Glomerular visceral epithelial cell (primary cell): ENCODE data around the gene NAXD.
"Not testable (repeated sequence)": the region's sequence is repeated elsewhere in the genome, so short reads cannot be mapped to it uniquely, and the experiment has no call there.

ENCODE experiments used
- DNase-seq: peaks from one replicate; pipeline ENCODE4 v3.0.0-alpha.2; 2016; ENCODE audit errors: extremely low spot score

Gene NAXD

DNA sequence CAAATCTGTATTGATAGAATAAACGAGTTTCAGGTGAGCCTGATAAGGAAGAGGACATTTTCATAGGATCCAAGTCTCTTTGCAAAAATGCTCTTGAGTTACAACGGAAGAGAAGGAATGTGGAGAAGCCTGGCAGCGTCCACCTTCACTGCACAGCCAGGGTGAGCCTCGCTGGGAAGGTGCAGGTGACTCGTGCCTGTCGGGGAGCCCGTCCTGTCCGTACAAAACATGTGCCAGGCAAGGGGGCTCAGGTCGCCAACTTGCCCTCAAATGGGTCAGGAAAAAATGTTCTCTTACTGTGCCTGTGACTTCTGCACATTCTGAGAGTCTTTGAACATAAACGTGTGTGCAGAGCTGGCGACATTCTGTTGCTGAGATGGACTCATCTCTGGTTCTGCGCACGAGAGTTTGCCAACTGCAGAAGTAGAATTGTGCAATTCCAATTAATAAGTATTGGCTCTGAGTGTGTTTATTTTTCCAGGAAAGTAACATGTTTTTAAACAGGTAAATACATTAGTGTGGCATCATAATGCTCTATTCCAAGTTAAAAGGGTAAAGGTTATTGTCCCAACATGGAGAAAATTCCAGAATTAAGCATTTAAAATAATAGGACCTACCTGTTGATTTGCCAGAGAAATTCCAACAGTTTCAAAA is 28.6 kb downstream of the NAXD start:
- no peak for DNase-seq

- peak; percentile 67 for DNase-seq
These were observed 29.7 kb downstream of the NAXD start for GRCh38 chr13:110644892-110645521.

GRCh38 chr13:110645750-110646149 is 30.4 kb downstream of the NAXD start:
- DNase-seq, result no peak

GRCh38 chr13:110646442-110647364 is 31.4 kb downstream of the NAXD start:
- DNase-seq, result no peak

- no peak for DNase-seq
These were observed 32.0 kb downstream of the NAXD start for GRCh38 chr13:110647365-110647737.

- no peak for DNase-seq
These were observed 32.9 kb downstream of the NAXD start for GRCh38 chr13:110648146-110648819.

- DNase-seq, result no peak
These were observed 33.6 kb downstream of the NAXD start for GRCh38 chr13:110648848-110649421.

- no peak for DNase-seq
These were observed 34.2 kb downstream of the NAXD start for GRCh38 chr13:110649551-110649950.

- DNase-seq, result no peak
These were observed 35.1 kb downstream of the NAXD start for GRCh38 chr13:110650436-110650835.

DNA sequence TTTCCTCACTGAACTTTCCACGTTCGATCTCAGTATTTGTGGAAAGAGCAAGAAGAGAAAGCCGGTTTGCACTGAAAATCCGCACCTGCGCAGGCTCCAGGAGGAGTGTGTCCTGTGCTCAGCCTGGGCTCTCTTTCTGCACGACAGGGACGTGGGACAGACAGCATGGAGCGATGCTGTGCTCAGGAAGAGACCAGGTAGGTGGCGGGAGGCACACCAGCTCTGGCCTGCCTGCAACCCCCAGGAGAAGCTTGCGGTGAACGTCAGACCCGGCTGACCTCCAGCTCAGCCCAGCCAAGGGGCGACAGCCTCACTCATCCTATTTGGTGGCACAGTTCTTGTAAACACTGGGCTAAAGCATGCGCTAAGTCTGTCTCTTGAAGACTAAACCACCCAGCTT is 35.9 kb downstream of the NAXD start:
- no peak for DNase-seq

- no peak for DNase-seq
These were observed 36.4 kb downstream of the NAXD start for GRCh38 chr13:110651726-110652230.

- no peak for DNase-seq
These were observed 36.9 kb downstream of the NAXD start for GRCh38 chr13:110652231-110652730.

DNA sequence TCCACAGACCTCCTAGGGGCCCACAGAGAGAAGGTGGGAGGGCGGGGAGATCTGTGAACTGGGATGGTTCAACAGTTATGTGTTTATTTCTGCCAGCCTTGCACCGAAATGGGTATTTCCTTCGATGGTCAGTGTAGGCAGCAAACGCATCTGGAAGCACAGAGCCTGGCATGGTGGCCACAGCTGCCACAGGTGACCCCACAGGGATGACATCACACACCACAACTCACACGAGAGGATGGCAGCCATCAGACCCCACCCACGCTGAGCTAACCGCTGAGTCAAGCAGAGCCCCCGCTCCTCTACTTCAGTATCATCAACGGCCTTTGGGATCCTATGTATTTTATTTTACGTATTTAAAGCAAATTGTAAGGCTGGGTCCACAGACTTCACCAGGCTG is 37.4 kb downstream of the NAXD start:
- no peak for DNase-seq

DNA sequence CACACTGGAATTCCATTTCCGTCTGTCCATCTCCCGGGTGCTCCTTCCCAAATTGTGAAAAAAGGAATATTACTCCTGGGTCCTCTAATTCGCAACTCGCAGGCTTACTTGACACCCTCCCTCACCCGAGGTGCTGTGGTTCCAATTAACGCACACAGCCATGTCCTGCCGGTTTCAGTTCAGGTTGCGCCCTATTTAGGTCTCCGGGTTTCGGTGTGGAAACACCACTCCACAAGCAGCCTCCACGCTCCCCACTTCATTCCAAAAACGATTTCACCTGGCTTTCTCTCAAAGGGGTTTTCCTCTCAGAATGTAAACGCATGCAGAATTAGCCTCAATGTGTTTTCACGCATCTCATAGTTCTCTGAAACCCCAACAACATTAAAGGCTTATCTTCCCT is 37.9 kb downstream of the NAXD start:
- DNase-seq, result no peak

DNA sequence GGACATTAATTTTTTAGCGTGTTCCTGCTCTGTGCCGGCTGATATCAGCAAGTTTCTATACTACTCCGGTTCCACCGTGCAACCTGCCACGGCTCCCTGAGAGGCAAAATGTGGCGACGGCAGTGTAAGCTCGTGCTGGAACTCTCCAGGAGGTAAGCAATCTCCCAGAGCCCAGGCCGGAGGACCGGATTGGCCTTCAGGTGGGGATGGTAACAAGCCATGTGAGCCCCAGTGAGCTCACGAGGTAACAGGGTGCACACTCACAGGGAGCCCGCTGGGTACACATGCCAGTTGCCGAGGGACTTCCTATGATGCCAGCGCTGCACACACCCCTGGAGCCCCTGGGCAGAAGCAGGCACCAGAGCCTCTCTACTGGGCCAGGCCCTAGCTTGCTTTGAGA is 38.5 kb downstream of the NAXD start:
- no peak for DNase-seq

DNA sequence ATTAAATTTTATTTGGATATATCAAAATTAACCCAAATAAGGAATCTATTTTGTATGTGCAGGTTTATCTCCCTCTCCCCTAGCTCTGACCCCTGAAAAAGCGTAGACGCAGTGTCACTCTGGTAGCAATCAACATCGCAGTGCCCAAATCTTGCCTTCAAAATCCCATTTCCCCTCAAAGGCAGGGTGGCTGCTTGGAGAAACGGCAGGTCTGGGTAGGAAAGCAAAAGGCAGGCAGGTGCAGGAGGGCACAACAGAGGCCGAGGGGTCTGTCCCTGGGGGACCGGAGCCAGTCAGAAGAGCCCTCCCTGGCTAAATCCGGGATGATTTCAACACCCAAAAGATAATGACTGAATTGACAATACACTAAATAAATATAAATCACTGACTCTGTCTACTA is 41.9 kb downstream of the NAXD start:
- DNase-seq, result no peak

- not testable (repeated sequence) for DNase-seq
These were observed 43.0 kb downstream of the NAXD start for GRCh38 chr13:110658218-110658911.

DNA sequence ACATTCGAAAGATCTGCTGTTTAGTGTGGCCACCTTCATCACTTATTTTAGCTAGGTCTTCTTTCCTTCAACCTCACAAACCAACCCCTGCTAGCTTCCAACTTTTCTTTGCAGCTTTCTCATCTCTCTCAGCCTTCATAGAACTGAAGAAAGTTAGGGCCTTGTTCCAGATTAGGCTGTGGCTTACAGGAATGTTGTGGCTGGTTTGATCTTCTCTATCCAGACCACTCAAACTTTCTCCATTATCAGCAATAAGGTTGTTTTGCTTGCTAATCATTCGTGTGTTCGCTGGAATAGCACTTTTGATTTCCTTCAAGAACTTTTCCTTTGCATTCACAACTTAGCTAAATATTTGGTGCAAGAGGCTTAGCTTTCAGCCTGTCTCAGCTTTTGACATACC is 45.9 kb downstream of the NAXD start:
- no peak for DNase-seq

DNA sequence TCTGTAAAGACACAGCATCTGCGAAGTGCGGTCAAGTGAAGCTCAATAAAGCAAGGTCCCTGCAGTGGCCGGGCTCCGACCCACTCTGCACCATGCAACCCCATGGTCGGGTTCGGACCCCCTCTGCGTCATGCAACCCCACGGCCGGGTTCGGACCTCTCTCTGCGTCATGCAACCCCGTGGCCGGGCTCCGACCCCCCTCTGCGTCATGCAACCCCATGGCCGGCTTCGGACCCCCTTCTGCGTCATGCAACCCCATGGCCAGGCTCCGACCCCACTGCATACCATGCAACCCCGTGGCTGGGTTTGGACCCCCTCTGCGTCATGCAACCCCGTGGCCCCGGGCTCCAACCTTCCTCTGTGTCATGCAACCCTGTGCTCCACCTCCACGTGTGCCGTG is 46.7 kb downstream of the NAXD start:
- DNase-seq, result no peak

- no peak for DNase-seq
These were observed 47.6 kb downstream of the NAXD start for GRCh38 chr13:110662777-110663443.
